Fibroblast of the aortic adventitia (primary cell): ENCODE results near the gene CTIF. TPM values are rescaled to one million over a fixed set of nuclear protein-coding genes. Genes with fewer than 3 reads are reported as not detected.

Experiments used
- DNase-seq: peaks from one replicate; pipeline ENCODE4 v3.0.0-alpha.2; 2010; ENCODE audit warnings: low read depth
- H3K4me3 ChIP-seq: 2 replicates; pipeline ENCODE4 v1.5.1; 2011; ENCODE audit warnings: low read depth, mild to moderate bottlenecking, control low read depth, low read length, moderate library complexity
- CTCF ChIP-seq: IDR thresholded peaks from 2 replicates; pipeline ENCODE4 v1.5.1; 2011; ENCODE audit warnings: mild to moderate bottlenecking, low read length, control low read depth, inconsistent platforms; ENCODE audit not compliant: insufficient read depth
- total RNA-seq: library from RNA; depleted of rRNA; stranded (reverse); fragments of >200 nt; gene quantifications from 2 replicates; pipeline ENCODE4 v1.2.3, GENCODE V29; 2012; ENCODE audit warnings: low replicate concordance

CTIF gene
- total RNA-seq, 1 donor: 29.0 TPM

- DNase-seq: no peak
- H3K4me3 ChIP-seq: no peak overlapping the region
- TF ChIP-seq CTCF: no peak
Measured at GRCh38 chr18:48792141-48792540, 253.3 kb downstream of the CTIF start.

GRCh38 chr18:48792611-48793380 lies 254.0 kb downstream of the CTIF start:
- TF ChIP-seq CTCF: no peak
- no peak for DNase-seq
- H3K4me3 ChIP-seq: no peak overlapping the region

GRCh38 chr18:48794251-48794970 lies 255.6 kb downstream of the CTIF start:
- no peak for TF ChIP-seq CTCF
- DNase-seq: no peak
- H3K4me3 ChIP-seq: no peak overlapping the region

- H3K4me3 ChIP-seq: no peak overlapping the region
- TF ChIP-seq CTCF: no peak
- DNase-seq: no peak
Measured at GRCh38 chr18:48795696-48796095, 256.9 kb downstream of the CTIF start.

- H3K4me3 ChIP-seq: no peak overlapping the region
- TF ChIP-seq CTCF: no peak
- no peak for DNase-seq
Measured at GRCh38 chr18:48796491-48797205, 257.8 kb downstream of the CTIF start.

GRCh38 chr18:48797841-48798255 lies 259.0 kb downstream of the CTIF start:
- TF ChIP-seq CTCF: no peak
- DNase-seq: no peak
- no peak overlapping the region for H3K4me3 ChIP-seq
